Measurements from ENCODE around the gene SCAMP2.
A peak's percentile ranks its signal among the peaks of the same experiment; 100 is the strongest.
"Not testable (repeated sequence)": the region's sequence is repeated elsewhere in the genome, so short reads cannot be mapped to it uniquely, and the experiment has no call there.

Gene SCAMP2

DNA sequence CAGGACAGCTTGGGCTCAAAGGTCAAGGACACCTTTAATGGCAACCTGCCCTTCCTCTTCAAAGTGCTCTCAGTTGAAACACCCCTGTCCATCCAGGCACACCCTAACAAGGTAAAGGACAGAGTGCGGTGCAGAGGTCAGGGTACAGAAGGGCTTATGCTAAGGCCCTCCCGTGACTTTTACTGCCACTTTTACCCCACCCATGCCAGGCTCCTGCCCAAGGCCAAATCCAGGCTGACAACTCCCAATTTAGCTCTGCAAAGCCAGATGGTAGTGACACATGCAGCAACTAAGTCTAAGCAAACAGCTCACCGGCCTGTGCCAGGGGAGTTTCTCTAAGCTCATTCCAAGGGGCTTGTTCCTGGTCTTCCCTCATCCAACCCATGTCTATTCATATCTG is 18.3 kb upstream of the SCAMP2 start:
- no peak for DNase-seq (ENCODE audit: low read depth in 1 of 2, low spot score in 1 of 2)

DNA sequence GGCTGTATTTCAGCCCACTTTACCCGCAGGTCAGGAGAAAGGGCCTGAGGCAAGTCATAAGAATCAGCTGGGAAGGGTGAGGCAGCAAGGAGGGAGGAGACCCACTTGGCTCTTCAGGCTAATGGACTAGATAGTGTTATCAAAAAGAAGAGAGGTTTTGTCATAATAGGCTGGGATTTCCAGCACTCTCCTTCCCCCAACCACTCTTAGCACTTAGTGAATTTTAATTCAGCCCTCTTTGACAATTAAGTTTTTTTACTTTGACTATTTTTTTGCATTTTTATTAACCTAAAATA is 17.4 kb upstream of the SCAMP2 start:
- DNase-seq (ENCODE audit: low read depth in 1 of 2, low spot score in 1 of 2), result no peak

DNA sequence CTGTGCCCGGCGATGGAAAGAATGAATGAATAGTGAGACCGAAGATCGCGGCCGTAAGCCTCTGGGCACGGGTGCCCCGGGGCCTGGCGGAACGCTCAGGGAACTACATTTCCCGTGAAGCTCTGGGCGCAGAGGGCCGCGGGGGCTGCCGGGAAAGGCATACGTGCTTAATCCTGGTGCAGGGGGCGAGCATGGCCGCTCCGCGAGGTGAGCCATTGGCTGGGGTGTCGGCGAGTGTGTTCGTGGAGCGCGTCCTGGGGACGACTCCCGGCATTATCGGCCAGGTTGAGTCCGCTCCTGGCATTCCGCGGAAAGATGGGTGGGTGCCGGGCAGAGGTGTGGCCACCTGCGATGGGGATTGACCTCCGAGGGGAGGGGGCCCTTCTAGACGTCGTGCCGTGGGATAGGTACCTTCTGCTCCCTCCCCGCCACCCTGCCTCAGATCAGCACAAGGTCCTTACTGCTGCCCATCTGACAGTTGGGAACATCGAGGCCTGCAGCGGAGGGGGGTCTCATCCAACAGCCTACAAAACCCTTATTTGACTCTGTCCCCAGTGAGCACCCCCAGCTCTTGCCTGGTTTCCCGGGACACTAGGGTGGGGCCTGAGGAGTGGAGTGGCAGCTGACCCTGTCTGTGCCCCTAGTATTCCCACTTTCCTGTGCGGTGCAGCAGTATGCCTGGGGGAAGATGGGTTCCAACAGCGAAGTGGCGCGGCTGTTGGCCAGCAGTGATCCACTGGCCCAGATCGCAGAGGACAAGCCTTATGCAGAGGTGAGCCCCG is 16.9 kb upstream of the SCAMP2 start, which contains the start of gene MPI:
MPI (plus strand) TSS at position 160 of the 782 bp plus-strand sequence; CDS start at position 192, 32 bp downstream.
- DNase-seq (ENCODE audit: low read depth in 1 of 2, low spot score in 1 of 2), result peak; percentile 67 to 78

DNA sequence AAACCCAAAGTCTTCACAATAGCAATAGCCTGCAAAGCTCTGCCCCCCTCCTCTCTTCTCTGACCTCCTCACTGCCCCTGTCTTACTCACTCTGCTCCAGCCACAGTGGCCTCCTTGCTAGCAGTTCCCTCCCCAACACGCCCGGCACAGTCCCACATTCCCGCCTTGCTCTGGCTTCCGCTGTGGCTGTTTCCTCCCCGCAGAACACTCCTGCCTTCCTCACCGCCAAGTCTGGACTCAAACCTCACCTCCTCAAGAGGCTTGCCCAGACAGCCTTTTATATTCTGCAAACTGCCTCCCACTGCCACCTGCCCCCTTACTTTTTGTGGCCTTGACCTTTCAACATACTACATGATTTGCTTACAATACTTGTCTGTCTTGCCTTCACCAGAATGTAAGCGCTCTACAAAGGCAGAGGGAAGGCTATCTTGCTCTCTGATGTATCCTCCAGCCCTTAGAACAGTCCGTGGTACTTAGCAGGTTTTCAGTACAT is 16.3 kb upstream of the SCAMP2 start:
- no peak for DNase-seq (ENCODE audit: low read depth in 1 of 2, low spot score in 1 of 2)

DNA sequence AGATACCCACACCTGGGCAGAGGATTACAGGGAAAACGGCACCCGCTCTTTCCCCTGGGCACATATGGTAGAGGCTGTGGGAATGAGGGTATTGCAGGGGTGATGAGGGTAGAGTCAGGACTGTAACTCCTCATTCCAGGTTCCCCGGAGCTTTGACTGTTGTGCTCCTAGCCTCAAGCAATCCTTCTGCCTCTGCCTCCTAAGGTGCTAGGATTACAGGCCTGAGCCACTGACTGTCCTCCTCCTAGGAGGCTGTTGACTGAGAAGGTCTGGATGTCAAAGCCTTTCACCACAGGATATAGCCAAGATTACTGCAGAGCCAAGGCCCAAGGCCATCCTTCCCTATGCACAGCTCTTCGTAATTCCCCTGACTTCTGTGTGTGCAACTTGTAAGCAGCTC is 15.6 kb upstream of the SCAMP2 start:
- no peak for DNase-seq (ENCODE audit: low read depth in 1 of 2, low spot score in 1 of 2)

DNA sequence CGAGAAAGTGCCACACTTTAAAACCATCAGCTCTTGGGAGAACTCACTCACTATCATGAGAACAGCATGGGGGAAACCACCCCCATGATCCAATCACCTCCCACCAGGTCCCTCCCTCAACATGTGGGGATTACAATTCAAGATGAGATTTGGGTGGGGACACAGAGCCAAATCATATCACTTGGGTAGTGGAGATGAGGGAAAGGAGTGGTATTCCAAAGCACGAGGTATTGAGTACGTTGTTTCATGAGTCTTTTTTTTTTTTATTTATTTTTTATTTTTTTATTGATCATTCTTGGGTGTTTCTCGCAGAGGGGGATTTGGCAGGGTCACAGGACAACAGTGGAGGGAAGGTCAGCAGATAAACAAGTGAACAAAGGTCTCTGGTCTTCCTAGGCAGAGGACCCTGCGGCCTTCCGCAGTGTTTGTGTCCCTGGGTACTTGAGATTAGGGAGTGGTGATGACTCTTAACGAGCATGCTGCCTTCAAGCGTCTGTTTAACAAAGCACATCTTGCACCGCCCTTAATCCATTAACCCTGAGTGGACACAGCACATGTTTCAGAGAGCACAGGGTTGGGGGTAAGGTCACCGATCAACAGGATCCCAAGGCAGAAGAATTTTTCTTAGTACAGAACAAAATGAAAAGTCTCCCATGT is 14.5 kb upstream of the SCAMP2 start:
- not testable (repeated sequence) for DNase-seq (ENCODE audit: low read depth in 1 of 2, low spot score in 1 of 2)

DNA sequence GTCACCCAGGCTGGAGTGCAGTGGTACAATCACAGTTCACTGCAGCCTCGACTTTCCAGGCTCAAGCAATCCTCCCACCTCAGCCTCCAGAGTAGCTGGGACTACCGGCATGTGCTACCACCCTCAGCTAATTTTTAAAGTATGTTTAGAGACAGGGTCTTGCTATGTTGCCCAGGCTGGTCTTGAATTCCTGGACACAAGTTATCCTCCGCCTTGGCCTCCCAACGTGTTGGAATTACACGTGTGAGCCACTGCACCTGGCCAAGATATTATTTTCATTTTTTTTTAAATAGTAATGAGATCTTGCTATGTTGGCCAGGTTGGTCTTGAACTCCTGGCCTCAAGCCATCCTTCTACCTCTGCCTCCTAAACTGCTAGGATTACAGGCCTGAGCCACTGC is 12.3 kb upstream of the SCAMP2 start:
- no peak for DNase-seq (ENCODE audit: low read depth in 1 of 2, low spot score in 1 of 2)

DNA sequence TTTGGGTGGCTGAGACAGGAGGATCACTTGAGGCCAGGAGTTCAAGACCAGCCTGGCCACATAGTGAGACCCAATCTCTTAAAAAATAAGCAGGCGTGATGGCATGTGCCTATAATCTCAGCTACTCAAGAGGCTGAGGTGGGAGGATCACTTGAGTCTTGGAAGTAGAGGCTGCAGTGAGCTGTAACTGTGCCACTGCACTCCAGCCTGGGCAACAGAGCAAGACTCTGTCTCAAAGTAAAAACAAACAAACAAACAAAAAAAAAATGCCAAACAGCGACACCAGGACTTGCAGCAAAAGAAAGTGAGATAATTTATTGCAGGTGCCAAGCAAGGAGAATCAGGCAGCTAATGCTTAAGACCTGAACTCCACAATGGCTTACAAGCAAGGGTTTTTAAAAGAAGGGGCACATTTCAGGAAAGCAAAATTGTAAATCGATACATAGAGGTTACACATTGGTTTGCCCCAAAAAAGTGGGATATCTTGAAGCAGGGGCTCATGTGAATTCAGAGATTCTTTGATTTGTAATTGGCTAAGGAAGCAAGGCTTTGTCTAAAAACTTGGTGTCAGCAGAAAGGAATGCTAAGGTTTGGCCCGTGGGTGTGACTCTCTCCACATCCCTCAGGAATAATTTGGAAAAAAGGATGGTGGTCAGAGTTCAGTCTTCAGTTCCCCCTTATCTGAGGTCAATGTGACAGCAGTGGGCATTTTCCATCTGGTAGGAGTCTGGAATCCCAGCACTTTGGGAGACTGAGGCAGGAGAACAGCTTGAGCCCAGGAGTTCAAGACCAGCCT is 11.5 kb upstream of the SCAMP2 start:
- DNase-seq (ENCODE audit: low read depth in 1 of 2, low spot score in 1 of 2), result no peak

DNA sequence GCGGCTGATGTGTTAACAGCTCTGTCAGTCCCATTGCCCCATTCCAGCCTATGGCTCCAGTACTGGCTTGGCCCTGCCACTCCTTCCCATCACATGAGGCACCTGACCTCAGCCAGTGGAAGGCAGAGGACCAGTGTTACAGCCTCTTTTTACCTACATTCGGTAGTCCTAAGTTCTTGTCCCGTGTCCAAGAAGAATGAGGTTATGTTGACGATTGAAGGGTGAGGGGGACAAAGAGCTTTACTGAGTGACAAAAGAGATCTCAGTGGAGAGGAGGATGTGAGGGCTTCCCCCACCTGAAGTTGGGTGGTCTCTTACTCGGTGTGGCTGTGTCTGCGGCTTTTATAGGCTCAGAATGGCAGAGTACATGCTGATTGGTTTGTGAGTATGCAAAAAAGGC is 9.4 kb upstream of the SCAMP2 start:
- DNase-seq (ENCODE audit: low read depth in 1 of 2, low spot score in 1 of 2), result no peak

DNA sequence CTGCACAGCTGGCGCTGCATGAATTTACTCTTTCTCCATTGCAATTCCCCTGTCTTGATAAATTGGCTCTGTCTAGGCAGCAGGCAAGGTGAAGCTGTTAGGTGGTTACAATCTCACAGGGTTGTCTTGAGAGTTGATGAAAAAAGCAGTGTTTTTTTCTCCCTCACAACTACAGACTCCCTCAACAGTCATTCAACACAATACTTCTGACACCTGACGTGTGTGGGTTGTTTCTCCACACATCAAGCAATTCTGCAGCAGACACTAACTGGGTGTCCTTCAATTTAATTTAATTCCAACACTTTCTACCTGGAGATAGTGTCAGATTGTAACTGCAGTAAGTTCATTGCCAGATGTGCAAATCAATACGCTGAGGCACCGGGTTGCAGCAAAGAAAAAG is 5.1 kb upstream of the SCAMP2 start:
- DNase-seq (ENCODE audit: low read depth in 1 of 2, low spot score in 1 of 2), result no peak

DNA sequence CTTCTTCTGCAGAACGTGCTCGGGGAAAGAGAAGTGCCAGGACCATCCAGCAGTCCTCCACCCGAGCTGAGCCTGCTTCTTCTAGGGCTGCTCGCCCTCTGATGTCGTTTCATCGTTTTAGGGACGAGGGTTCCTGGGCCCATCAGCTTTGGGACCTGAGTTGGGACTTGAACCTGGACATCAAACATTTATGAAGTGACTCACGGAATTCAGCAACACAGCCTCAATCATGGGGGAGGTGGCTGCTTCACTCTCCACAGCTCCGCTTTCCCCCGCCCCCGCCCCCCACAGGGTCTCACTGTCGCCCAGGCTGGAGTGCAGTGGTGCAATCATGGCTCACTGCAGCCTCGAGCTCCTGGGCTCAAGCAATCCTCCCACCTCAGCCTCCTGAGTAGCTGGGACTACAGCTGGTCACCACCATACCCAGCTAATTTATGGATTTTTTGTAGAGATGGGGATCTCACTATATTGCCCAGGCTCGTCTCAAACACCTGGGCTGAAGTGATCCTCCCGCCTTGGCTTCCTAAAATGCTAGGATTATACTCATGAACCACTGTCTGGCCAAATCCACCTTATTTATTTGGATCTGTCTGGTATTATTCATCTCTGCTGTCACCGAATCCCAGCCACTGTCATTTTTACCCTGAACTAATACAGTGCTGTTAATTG is 725 bp upstream of the SCAMP2 start:
- DNase-seq (ENCODE audit: low read depth in 1 of 2, low spot score in 1 of 2), result no peak

DNA sequence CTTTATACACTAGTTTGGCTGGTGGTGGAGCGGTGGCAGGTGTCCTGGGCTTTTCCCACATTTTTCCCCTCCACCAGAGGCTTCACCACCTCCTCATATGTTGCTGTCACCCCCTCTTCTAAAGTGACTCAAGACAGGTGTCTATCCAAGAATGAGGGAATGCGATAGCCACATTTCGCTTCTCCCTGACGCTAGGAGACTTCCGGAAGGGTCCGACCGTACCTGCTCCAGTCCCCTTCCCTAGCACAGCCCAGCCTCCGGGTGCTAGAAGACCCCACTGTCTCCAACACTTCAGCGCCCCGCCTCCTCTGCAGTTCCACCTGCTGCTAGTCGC is 496 bp downstream of the SCAMP2 start:
- no peak for DNase-seq (ENCODE audit: low read depth in 1 of 2, low spot score in 1 of 2)

DNA sequence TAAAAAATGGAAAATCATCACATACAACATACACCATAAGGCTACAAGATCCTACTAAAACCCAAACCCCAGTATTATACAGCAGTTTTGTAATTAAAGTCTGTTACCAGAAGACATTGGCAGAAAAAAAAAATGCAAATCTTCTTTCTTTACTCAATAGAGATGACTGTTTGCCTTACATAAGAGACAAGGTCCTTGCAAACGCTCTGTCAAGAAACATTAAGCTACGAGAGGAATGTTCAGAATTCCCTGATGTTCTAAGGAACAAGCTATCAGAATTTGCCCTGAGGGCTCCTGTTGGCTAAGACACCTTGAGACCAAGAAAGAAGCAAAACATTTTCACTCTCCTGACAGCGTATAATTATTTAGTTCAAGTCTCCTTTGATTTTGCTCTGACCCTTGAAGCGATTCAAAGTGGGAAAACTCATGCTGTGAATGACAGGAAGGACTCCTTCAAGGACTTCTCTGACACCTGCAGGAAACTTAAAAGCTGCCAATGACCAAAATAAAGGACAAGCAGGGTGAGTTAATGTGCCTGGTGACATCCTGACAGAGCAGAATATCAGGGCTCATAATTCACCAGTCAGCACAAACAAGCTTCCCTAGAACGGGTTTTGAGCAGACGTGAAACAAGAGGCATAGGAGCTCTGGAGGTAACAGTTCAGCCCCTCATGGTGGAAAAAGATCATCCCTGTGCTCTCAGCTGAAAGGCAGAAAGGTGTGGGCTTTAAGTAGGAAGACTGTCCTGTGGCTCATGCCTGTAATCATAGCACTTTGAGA is 2.5 kb downstream of the SCAMP2 start:
- no peak for DNase-seq (ENCODE audit: low read depth in 1 of 2, low spot score in 1 of 2)

DNA sequence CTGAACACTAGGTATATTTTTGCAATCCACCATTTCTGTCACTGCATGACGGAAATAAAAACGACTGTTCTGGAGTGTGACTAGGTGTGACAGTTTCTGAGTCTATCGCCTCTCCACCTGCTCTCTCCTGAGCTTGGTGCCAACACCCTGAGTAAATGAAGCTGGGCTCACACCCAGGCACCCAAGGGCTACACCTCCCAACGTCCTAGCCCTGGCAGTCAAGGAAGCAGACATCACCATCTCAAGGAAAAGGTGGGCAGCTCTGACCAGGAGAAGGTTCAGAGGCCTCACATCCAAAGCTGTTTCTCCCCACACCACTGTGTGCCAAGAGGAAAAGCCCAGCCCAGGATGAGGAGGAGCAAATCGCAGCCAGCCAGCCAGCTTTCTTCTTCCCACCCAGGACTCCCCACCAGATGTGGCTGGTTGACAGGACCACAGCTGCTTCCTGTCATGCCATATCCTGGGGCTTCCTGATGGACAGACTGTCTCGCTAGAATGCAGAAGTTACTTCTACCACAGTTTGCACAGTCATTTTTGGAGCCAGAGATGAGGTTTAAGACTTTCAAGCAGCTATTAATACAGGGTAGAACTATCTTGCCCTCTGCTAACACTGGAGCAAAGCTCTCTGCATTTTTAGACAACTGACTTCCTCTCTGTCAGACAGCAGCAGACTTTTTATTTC is 3.3 kb downstream of the SCAMP2 start:
- no peak for DNase-seq (ENCODE audit: low read depth in 1 of 2, low spot score in 1 of 2)

DNA sequence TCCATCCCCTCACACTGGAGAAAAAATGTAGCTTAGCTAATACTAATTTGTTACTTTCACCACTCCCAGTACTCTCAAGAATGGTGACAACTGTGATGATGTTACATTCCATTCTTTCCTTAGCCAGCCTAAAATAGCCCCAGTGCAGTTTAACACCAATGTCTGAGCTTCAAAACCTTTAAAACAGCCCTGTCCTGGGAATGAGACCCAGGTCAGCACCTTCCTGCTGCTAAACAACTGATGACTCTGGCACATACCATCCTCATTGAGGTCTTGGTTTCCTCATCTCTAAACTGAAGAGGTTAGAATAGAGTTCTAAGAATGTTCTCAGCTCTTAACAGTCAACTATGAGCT is 3.8 kb downstream of the SCAMP2 start:
- DNase-seq (ENCODE audit: low read depth in 1 of 2, low spot score in 1 of 2), result no peak

DNA sequence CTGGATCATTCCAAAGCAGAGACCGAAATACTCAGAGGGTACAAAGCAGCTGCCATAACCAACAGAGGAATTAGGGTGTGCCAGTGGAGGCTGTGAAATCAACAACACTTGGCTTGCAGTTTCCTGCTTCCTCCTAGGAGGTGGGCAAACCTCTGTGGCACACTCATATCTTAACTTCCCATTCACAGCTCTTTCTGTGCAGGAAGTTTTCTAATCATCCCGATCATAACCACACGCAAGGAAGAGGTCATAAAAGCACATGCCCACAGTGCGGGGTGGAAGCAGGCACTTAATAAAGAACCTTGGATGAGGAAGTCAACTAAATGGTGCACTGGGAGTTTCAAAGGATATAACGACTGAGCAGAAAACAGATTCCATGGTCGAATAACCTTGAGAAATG is 5.1 kb downstream of the SCAMP2 start:
- DNase-seq (ENCODE audit: low read depth in 1 of 2, low spot score in 1 of 2), result no peak

DNA sequence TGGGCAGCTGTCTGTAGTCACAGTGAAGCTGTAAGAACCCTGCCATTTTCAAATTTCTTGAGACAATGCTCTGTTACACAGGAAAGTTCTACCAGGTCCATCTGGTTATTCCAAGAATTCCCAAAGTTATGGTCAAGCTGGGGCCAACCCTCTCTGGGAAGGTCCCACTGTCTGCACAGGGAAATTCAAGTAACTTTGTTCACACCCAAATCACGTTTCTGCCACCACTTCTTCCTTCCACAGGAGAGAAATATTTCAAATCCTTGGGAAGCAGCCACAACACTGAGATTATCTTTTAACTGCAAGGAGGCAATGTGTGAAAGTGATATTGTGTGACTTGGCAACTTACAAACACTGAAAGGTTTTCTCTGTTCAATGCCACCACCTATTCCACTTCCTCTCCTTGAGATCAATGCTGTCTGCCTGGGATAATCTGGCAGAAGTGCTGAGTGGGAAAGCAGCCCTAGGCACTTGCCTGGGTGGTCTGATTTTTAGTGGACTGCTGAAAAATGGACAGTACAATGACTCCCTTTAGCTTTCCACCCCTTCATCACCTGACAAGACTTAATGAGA is 5.6 kb downstream of the SCAMP2 start:
- no peak for DNase-seq (ENCODE audit: low read depth in 1 of 2, low spot score in 1 of 2)

DNA sequence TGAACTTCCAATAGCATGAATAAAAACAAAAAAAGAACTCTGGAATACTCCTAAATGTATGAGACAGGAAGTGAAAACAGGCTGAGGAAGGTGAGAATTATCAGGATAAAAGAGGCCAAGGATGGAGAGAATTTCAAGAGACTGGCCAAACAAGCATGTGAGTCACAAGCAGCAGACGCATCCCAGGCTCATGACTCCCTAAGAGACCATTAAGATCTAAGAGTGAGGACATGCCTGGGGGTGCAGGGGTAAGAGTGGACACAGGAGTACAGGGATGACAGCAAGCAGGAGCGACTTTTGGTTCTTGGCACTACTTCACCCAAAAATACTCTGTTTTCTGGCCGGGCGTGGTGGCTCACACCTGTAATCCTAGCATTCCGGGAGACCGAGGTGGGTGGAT is 7.1 kb downstream of the SCAMP2 start:
- DNase-seq (ENCODE audit: low read depth in 1 of 2, low spot score in 1 of 2), result no peak

DNA sequence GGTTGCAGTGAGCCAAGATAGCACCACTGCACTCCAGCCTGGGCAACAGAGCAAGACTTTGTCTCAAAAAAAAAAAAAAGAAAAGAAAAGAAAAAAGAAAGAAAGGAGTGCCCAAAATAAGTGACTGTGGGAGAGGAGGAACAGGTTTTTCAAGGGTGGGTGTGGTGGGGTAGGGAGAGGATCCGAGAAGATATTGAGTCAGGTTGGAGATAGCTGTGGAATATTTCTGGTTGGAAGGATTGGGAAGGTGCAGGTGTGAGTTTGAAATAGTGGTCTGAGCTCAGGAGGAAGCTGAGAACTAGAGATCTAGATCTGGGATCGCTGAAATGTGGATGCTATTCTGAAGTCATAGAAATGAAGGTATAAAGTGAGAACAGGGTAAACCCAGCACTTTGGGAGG is 7.8 kb downstream of the SCAMP2 start:
- no peak for DNase-seq (ENCODE audit: low read depth in 1 of 2, low spot score in 1 of 2)

DNA sequence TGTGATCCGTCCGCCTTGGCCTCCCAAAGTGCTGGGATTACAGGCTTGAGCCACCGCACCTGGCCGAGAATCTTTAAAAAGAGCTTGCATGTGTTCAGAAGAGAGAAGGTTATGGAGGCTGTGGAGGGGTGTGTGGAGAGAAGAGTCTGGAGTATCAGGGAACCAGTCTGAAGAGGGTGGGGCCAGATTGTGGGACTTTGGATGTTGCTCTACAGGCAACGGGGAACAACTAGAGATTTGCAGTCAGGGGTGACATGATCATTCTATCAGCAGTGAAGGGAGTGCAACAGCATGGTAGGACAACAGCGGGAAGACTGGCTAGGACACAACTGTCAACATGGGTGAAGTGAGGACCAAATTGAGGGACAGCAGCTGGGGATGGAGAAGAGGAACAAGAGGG is 8.9 kb downstream of the SCAMP2 start:
- DNase-seq (ENCODE audit: low read depth in 1 of 2, low spot score in 1 of 2), result no peak
